GM19043 (cell line): ENCODE measurements around the gene PARM1.

Source experiments
- ATAC-seq: cut with Tn5 transposase; IDR thresholded peaks from one replicate; pipeline ENCODE4 v1.9.1; 2021; ENCODE audit warnings: low read depth; ENCODE audit not compliant: unreplicated experiment

PARM1 gene

GRCh38 chr4:74932832-74933561 lies at the start of gene PARM1:
TSS of gene PARM1 (plus strand) at chr4:74933116. CDS start at chr4:74933328, 212 bp downstream.
- peak; percentile 55 for ATAC-seq

- ATAC-seq, result no peak
Observed at GRCh38 chr4:74884266-74884665, 48.6 kb upstream of the PARM1 start.

GRCh38 chr4:74886484-74886883 lies 46.4 kb upstream of the PARM1 start:
- no peak for ATAC-seq

GRCh38 chr4:74890341-74890740 lies 42.6 kb upstream of the PARM1 start:
- ATAC-seq, result no peak

GRCh38 chr4:74891037-74891436 lies 41.9 kb upstream of the PARM1 start:
- ATAC-seq, result no peak

GRCh38 chr4:74893171-74893570 lies 39.7 kb upstream of the PARM1 start:
- no peak for ATAC-seq

- ATAC-seq, result no peak
Observed at GRCh38 chr4:74896595-74896994, 36.3 kb upstream of the PARM1 start.

- no peak for ATAC-seq
Observed at GRCh38 chr4:74897386-74897785, 35.5 kb upstream of the PARM1 start.

- ATAC-seq, result no peak
Observed at GRCh38 chr4:74900862-74901261, 32.1 kb upstream of the PARM1 start.

- no peak for ATAC-seq
Observed at GRCh38 chr4:74904509-74905065, 28.3 kb upstream of the PARM1 start.

GRCh38 chr4:74906771-74907170 lies 26.1 kb upstream of the PARM1 start:
- ATAC-seq, result no peak

- ATAC-seq, result peak; percentile 50
Observed at GRCh38 chr4:74919783-74920182, 13.1 kb upstream of the PARM1 start.

- ATAC-seq, result no peak
Observed at GRCh38 chr4:74920704-74921103, 12.2 kb upstream of the PARM1 start.

GRCh38 chr4:74921490-74921889 lies 11.4 kb upstream of the PARM1 start:
- ATAC-seq, result no peak

GRCh38 chr4:74926007-74926406 lies 6.9 kb upstream of the PARM1 start:
- ATAC-seq, result no peak

GRCh38 chr4:74930162-74930561 lies 2.8 kb upstream of the PARM1 start:
- peak; percentile 47 for ATAC-seq

GRCh38 chr4:74931376-74931775 lies 1.5 kb upstream of the PARM1 start:
- ATAC-seq, result no peak

- no peak for ATAC-seq
Observed at GRCh38 chr4:74932010-74932409, 906 bp upstream of the PARM1 start.

- no peak for ATAC-seq
Observed at GRCh38 chr4:74933562-74934015, 673 bp downstream of the PARM1 start.

GRCh38 chr4:74934016-74934831 lies 1.3 kb downstream of the PARM1 start:
- ATAC-seq, result no peak

- ATAC-seq, result no peak
Observed at GRCh38 chr4:74934888-74935287, 2.0 kb downstream of the PARM1 start.
